Measurements from ENCODE around the gene XPO1. TPM values are rescaled to one million over a fixed set of nuclear protein-coding genes. Genes with fewer than 3 reads are reported as not detected.
A peak's percentile ranks its signal among the peaks of the same experiment; 100 is the strongest.
"Not testable (repeated sequence)": the region's sequence is repeated elsewhere in the genome, so short reads cannot be mapped to it uniquely, and the experiment has no call there.

Gene XPO1
- polyA plus RNA-seq, 1 donor from 2014 or later = 34.3 TPM

GRCh38 chr2:61540167-61540566 lies 2.0 kb upstream of the XPO1 start:
- Mint-ChIP-seq H3K4me1 (peaks cover 8 to 20% (median 15%) of the 10 kb centered on the region in 3 donors), H3K27ac (peak overlapping the region in 1 of 3 donors; percentile 83)
- H3K27me3 Mint-ChIP-seq, H3K4me3 Mint-ChIP-seq, H3K9me3 Mint-ChIP-seq, H3K36me3 Mint-ChIP-seq: not testable (repeated sequence)

GRCh38 chr2:61538920-61539520 lies 864 bp upstream of the XPO1 start:
- peaks cover 8 to 31% (median 25%) of the 10 kb centered on the region in 3 donors for H3K4me1 Mint-ChIP-seq
- peak overlapping the region; percentile 96 to 99 (median 98) for H3K4me3 Mint-ChIP-seq
- no peaks in the 10 kb centered on the region for H3K27me3 Mint-ChIP-seq
- no peaks in the 10 kb centered on the region for H3K9me3 Mint-ChIP-seq
- H3K36me3 Mint-ChIP-seq = no peaks in the 10 kb centered on the region
- H3K27ac Mint-ChIP-seq = peak overlapping the region; percentile 99 to 100 (median 99)

GRCh38 chr2:61537950-61538199 lies 281 bp downstream of the XPO1 start:
- Mint-ChIP-seq H3K9me3 (no peaks in the 10 kb centered on the region), H3K4me1 (peaks cover 8 to 34% (median 25%) of the 10 kb centered on the region in 3 donors), H3K27ac (peak overlapping the region; percentile 99 to 100 (median 99)), H3K36me3 (no peaks in the 10 kb centered on the region), H3K4me3 (peak overlapping the region; percentile 96 to 99 (median 98)), H3K27me3 (no peaks in the 10 kb centered on the region)

- H3K4me1 Mint-ChIP-seq = peaks cover 8 to 34% (median 25%) of the 10 kb centered on the region in 3 donors
- no peaks in the 10 kb centered on the region for H3K36me3 Mint-ChIP-seq
- peak overlapping the region; percentile 96 to 99 (median 98) for H3K4me3 Mint-ChIP-seq
- H3K27ac Mint-ChIP-seq = peak overlapping the region; percentile 99 to 100 (median 99)
- no peaks in the 10 kb centered on the region for H3K9me3 Mint-ChIP-seq
- H3K27me3 Mint-ChIP-seq = no peaks in the 10 kb centered on the region
These were observed 743 bp downstream of the XPO1 start for GRCh38 chr2:61537277-61537949.

GRCh38 chr2:61536572-61537276 lies 1.4 kb downstream of the XPO1 start:
- Mint-ChIP-seq H3K27ac (peak overlapping the region; percentile 80 to 98 (median 96)), H3K9me3 (no peaks in the 10 kb centered on the region), H3K4me3 (peak overlapping the region; percentile 82 to 99 (median 98)), H3K27me3 (no peaks in the 10 kb centered on the region), H3K4me1 (peaks cover 8 to 34% (median 25%) of the 10 kb centered on the region in 3 donors), H3K36me3 (no peaks in the 10 kb centered on the region)

GRCh38 chr2:61536180-61536571 lies 2.0 kb downstream of the XPO1 start:
- Mint-ChIP-seq H3K4me1 (peaks cover 12 to 38% (median 29%) of the 10 kb centered on the region in 3 donors), H3K36me3 (no peaks in the 10 kb centered on the region), H3K27ac (peak overlapping the region; percentile 80 to 98 (median 96)), H3K27me3 (no peaks in the 10 kb centered on the region), H3K9me3 (no peaks in the 10 kb centered on the region), H3K4me3 (peak overlapping the region; percentile 82 to 99 (median 98))

GRCh38 chr2:61535449-61535848 lies 2.7 kb downstream of the XPO1 start:
- H3K4me1 Mint-ChIP-seq = peaks cover 12 to 40% (median 32%) of the 10 kb centered on the region in 3 donors
- H3K9me3 Mint-ChIP-seq = no peaks in the 10 kb centered on the region
- peak overlapping the region in 1 of 3 donors; percentile 80 for H3K27ac Mint-ChIP-seq
- no peaks in the 10 kb centered on the region for H3K27me3 Mint-ChIP-seq
- no peaks in the 10 kb centered on the region for H3K36me3 Mint-ChIP-seq
- peak overlapping the region; percentile 82 to 99 (median 98) for H3K4me3 Mint-ChIP-seq

- Mint-ChIP-seq H3K27me3 (no peaks in the 10 kb centered on the region), H3K36me3 (no peaks in the 10 kb centered on the region), H3K4me3 (peak overlapping the region; percentile 49 to 99 (median 90)), H3K4me1 (peaks cover 12 to 45% (median 35%) of the 10 kb centered on the region in 3 donors), H3K9me3 (no peaks in the 10 kb centered on the region), H3K27ac (no peak overlapping the region)
These were observed 3.2 kb downstream of the XPO1 start for GRCh38 chr2:61534926-61535325.

GRCh38 chr2:61530749-61531148 lies 7.4 kb downstream of the XPO1 start:
- H3K27me3 Mint-ChIP-seq = no peaks in the 10 kb centered on the region
- no peaks in the 10 kb centered on the region for H3K9me3 Mint-ChIP-seq
- H3K4me1 Mint-ChIP-seq = peaks cover 5 to 42% (median 37%) of the 10 kb centered on the region in 3 donors
- H3K27ac Mint-ChIP-seq = peak overlapping the region in 1 of 3 donors; percentile 90
- H3K4me3 Mint-ChIP-seq = peak overlapping the region in 2 of 4 donors; percentile 7 to 56
- H3K36me3 Mint-ChIP-seq = no peaks in the 10 kb centered on the region

GRCh38 chr2:61529944-61530735 lies 8.0 kb downstream of the XPO1 start:
- Mint-ChIP-seq H3K4me3 (peak overlapping the region in 1 of 4 donors; percentile 7), H3K4me1 (peaks cover 4 to 39% (median 32%) of the 10 kb centered on the region in 3 donors), H3K9me3 (no peaks in the 10 kb centered on the region), H3K27me3 (no peaks in the 10 kb centered on the region), H3K36me3 (no peaks in the 10 kb centered on the region), H3K27ac (peak overlapping the region in 2 of 3 donors; percentile 4 to 90)

GRCh38 chr2:61520261-61520660 lies 17.9 kb downstream of the XPO1 start:
- H3K4me1 Mint-ChIP-seq = peaks cover 2 to 7% (median 4%) of the 10 kb centered on the region in 3 donors
- no peak overlapping the region for H3K4me3 Mint-ChIP-seq
- H3K36me3 Mint-ChIP-seq = no peaks in the 10 kb centered on the region
- no peaks in the 10 kb centered on the region for H3K27me3 Mint-ChIP-seq
- H3K9me3 Mint-ChIP-seq = no peaks in the 10 kb centered on the region
- H3K27ac Mint-ChIP-seq = no peak overlapping the region

GRCh38 chr2:61512768-61513398 lies 25.3 kb downstream of the XPO1 start:
- Mint-ChIP-seq H3K4me3 (no peak overlapping the region), H3K27ac (no peak overlapping the region), H3K36me3 (peaks cover 3% of the 10 kb centered on the region), H3K4me1 (peaks cover 6 to 11% (median 10%) of the 10 kb centered on the region in 3 donors), H3K27me3 (no peaks in the 10 kb centered on the region), H3K9me3 (no peaks in the 10 kb centered on the region)

- peaks cover 3% of the 10 kb centered on the region for H3K36me3 Mint-ChIP-seq
These were observed 27.2 kb downstream of the XPO1 start for GRCh38 chr2:61510674-61511671.

More at GRCh38 chr2:61510674-61511671, 27.2 kb downstream of the XPO1 start:
- no peak overlapping the region for H3K4me3 Mint-ChIP-seq
- peaks cover 6 to 12% (median 10%) of the 10 kb centered on the region in 3 donors for H3K4me1 Mint-ChIP-seq
- H3K9me3 Mint-ChIP-seq = no peaks in the 10 kb centered on the region
- H3K27me3 Mint-ChIP-seq = no peaks in the 10 kb centered on the region
- H3K27ac Mint-ChIP-seq = no peak overlapping the region

All from IgD-negative memory B cell (primary cell).